Measurements from ENCODE around the gene KRT6A.

Gene KRT6A

DNA sequence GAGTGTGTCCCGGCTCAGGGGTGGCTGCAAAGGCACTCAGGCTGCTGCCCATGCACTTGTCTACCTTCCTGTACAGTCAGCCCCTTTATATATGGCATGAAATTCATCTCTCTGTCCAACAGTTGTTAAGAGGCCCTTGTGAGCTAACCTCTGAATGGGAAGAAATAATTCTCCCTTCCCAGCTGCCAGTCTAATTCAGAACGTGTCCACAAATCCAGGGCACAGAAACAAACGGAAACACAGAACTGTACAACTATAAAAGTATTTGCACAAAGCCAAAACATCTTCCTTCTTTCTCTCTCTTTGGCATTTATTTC is 26.3 kb upstream of the KRT6A start:
- Mint-ChIP-seq H3K4me1 (peaks cover 24% of the 10 kb centered on the region), H3K36me3 (ENCODE audit: low read depth) (no peaks in the 10 kb centered on the region), H3K27me3 (ENCODE audit: low read depth, poor library complexity) (no peaks in the 10 kb centered on the region), H3K9me3 (no peaks in the 10 kb centered on the region), H3K4me3 (no peak overlapping the region), H3K27ac (no peak overlapping the region)
- no peak for DNase-seq
- TF ChIP-seq, protein P1, sequence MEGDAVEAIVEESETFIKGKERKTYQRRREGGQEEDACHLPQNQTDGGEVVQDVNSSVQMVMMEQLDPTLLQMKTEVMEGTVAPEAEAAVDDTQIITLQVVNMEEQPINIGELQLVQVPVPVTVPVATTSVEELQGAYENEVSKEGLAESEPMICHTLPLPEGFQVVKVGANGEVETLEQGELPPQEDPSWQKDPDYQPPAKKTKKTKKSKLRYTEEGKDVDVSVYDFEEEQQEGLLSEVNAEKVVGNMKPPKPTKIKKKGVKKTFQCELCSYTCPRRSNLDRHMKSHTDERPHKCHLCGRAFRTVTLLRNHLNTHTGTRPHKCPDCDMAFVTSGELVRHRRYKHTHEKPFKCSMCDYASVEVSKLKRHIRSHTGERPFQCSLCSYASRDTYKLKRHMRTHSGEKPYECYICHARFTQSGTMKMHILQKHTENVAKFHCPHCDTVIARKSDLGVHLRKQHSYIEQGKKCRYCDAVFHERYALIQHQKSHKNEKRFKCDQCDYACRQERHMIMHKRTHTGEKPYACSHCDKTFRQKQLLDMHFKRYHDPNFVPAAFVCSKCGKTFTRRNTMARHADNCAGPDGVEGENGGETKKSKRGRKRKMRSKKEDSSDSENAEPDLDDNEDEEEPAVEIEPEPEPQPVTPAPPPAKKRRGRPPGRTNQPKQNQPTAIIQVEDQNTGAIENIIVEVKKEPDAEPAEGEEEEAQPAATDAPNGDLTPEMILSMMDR (IDR thresholded peaks at IDR 0.05): no peak

DNA sequence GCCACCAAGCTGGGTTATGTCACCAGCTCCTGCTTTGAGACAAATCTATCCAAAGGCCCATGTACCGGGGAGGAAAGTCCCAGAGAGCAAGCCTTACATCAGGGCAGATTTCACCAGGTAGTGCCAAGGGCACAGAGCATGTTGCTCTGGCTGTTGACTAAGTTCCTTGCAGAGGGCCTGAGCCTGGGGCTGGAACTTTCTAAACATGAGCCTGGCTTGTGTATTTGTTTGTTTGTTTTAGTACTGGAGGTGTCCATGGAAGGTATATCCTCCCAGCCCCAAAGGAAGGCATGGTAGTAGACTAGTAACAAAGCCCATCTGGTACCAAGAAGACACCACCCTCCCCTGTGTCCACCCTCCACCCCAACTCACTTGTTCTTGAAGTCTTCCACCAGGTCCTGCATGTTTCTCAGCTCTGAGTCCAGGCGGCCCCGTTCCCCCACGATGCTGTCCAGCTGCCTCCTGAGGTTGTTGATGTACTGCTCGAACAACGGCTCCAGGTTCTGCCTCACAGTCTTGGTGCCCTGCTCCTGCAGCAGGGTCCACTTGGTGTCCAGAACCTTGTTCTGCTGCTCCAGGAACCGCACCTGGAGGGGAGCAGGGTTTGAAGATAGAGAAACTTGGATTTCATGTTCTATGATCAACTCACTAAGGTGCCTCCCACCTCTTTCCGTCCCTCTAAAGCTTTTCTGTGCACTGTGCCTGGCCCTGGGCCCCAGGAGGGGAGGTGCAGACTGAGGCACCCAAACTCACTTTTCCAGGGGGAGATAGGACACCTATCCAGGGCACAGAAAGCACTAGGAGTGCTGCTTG is 25.7 kb upstream of the KRT6A start:
- no peak for DNase-seq
- H3K4me3 Mint-ChIP-seq: no peak overlapping the region

DNA sequence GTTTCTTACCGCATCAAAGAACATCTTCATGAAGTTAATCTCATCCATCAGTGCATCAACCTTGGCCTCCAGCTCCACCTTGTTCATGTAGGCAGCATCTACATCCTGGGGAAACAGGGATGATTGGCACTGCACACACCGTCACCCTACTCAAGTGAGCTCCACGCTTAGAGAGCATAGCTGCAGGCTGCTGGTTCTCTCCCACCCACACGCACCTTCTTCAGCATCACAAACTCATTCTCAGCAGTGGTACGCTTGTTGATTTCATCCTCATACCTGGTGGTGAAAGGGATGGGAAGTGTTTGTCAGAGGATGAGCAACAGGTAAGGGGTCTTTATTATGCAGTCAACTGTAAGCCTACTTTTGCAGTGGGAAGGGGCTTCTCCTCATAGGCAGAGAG is 24.8 kb upstream of the KRT6A start:
- Mint-ChIP-seq H3K4me1 (peaks cover 24% of the 10 kb centered on the region), H3K9me3 (no peaks in the 10 kb centered on the region), H3K27me3 (ENCODE audit: low read depth, poor library complexity) (no peaks in the 10 kb centered on the region), H3K4me3 (no peak overlapping the region), H3K27ac (no peak overlapping the region), H3K36me3 (ENCODE audit: low read depth) (no peaks in the 10 kb centered on the region)
- TF ChIP-seq, protein P1 (IDR thresholded peaks at IDR 0.05): no peak
- DNase-seq: no peak

More for the DNA sequence above, 25.7 kb upstream of the KRT6A start:
- TF ChIP-seq, protein P1 (IDR thresholded peaks at IDR 0.05): no peak
- no peaks in the 10 kb centered on the region for H3K9me3 Mint-ChIP-seq
- no peak overlapping the region for H3K27ac Mint-ChIP-seq
- H3K36me3 Mint-ChIP-seq (ENCODE audit: low read depth): no peaks in the 10 kb centered on the region
- H3K4me1 Mint-ChIP-seq: peaks cover 24% of the 10 kb centered on the region
- no peaks in the 10 kb centered on the region for H3K27me3 Mint-ChIP-seq (ENCODE audit: low read depth, poor library complexity)

DNA sequence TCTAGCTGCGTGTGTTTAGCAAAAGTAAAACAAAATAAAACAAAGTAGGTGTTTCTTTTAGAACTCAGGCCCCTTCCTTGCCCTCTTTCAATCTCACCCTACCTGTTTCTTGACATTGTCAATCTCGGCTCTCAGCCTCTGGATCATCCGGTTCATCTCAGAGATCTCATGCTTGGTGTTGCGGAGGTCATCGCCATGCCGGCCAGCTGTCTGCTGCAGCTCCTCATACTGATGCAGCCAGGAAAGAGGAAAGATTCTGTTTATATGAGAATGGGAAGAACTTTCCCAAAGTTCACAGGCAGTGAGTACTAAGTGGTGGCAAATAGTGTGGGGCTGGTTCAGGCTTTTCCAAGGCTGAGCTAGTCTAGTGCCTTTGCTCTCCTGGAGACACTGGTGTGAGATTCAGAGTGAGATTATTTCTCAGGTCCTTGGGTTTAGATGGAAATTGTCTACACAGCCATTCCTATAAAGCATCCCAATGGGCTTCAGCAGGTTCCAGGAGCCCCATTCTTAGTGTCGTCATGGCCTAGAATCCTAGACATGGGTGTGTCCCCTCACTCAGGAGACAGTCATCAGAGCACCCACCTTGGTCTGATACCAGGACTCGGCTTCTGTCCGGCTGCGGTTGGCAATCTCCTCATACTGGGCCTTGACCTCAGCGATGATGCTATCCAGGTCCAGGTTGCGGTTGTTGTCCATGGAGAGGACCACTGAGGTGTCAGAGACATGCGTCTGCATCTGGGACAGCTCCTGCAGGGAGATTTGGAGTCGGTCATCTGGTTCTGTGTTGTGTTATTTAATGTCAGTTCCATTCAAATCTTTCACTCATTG is 24.2 kb upstream of the KRT6A start:
- H3K27ac Mint-ChIP-seq: no peak overlapping the region
- H3K4me3 Mint-ChIP-seq: no peak overlapping the region
- no peak for DNase-seq
- no peaks in the 10 kb centered on the region for H3K27me3 Mint-ChIP-seq (ENCODE audit: low read depth, poor library complexity)
- TF ChIP-seq, protein P1 (IDR thresholded peaks at IDR 0.05): no peak
- peaks cover 20% of the 10 kb centered on the region for H3K4me1 Mint-ChIP-seq
- no peaks in the 10 kb centered on the region for H3K36me3 Mint-ChIP-seq (ENCODE audit: low read depth)
- H3K9me3 Mint-ChIP-seq: no peaks in the 10 kb centered on the region

DNA sequence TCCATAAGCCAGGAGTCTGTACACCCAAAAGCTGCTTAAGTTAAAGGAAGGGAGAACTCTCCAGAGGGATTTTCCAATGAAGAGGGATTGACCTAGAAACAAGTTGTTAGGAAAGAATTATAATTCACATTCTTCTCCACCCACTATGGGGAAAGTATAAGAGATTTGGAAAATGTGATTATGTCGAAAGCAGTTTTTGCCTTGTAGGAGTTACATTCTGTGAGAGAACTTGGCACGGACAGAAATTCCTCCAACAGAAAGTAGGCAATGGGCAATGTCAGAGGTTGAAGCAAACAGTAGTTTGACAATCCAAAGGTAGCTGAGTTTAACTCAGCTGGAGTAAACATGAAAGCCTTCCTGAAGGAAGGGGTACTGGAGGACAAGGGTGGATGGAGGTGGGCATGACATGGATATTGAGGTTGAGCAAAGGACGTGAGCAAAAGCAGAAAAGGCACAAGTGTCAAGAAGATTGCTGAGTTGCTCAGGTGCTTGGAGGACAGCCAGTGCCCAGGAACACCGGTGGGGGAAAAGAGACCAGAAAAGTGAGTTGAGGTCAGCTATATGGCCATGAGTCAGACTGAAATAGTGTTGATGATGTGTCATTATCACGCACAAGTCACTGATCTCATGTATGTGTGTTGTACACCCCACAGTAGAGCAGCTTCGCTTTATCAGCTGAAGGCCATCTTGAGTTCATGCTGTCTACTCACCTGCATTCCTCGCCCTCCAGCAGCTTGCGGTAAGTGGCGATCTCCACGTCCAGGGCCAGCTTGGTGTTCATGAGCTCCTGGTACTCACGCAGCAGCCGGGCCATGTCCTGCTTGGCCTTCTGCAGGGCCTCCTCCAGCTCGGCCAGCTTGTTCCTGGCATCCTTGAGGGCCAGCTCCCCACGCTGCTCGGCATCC is 23.1 kb upstream of the KRT6A start:
- H3K4me1 Mint-ChIP-seq: peaks cover 11% of the 10 kb centered on the region
- H3K4me3 Mint-ChIP-seq: no peak overlapping the region
- TF ChIP-seq, protein P1 (IDR thresholded peaks at IDR 0.05): no peak
- no peak overlapping the region for H3K27ac Mint-ChIP-seq
- H3K9me3 Mint-ChIP-seq: peaks cover 7% of the 10 kb centered on the region
- H3K36me3 Mint-ChIP-seq (ENCODE audit: low read depth): peaks cover 7% of the 10 kb centered on the region
- DNase-seq: no peak
- H3K27me3 Mint-ChIP-seq (ENCODE audit: low read depth, poor library complexity): no peaks in the 10 kb centered on the region
